Smooth muscle cell (in vitro differentiated cells): Measurements from ENCODE around the gene B4GALNT1. TPM values are rescaled to one million over a fixed set of nuclear protein-coding genes. Genes with fewer than 3 reads are reported as not detected.
"Not testable (repeated sequence)": the region's sequence is repeated elsewhere in the genome, so short reads cannot be mapped to it uniquely, and the experiment has no call there.

Experiments
- DNase-seq: peaks from one replicate; lab custom pipeline; 2025; ENCODE audit not compliant: unreplicated experiment; lab: John Stamatoyannopoulos, UW
- H2AFZ ChIP-seq: fragments of 200-600 bp; sonication (generic); 2 replicates; pipeline ENCODE4 v1.6.0; 2016; ENCODE audit warnings: antibody characterized with exemption, low read depth, mild to moderate bottlenecking
- H3F3A ChIP-seq: fragments of 200-600 bp; sonication (generic); 2 replicates; pipeline ENCODE4 v1.6.0; 2017; ENCODE audit warnings: antibody characterized with exemption, low read depth
- H3K27ac ChIP-seq: fragments of 200-600 bp; sonication (generic); 2 replicates; pipeline ENCODE4 v1.5.1; 2016; ENCODE audit warnings: low read depth, mild to moderate bottlenecking
- H3K27me3 ChIP-seq: fragments of 200-600 bp; sonication (generic); 2 replicates; pipeline ENCODE4 v1.6.1; 2016; ENCODE audit warnings: low read depth, mild to moderate bottlenecking
- H3K36me3 ChIP-seq: fragments of 200-600 bp; sonication (generic); 2 replicates; pipeline ENCODE4 v1.5.1; 2016; ENCODE audit warnings: low read depth
- H3K4me1 ChIP-seq: fragments of 200-600 bp; sonication (generic); 2 replicates; pipeline ENCODE4 v1.5.1; 2016; ENCODE audit warnings: low read depth
- H3K4me2 ChIP-seq: fragments of 200-600 bp; sonication (generic); 2 replicates; pipeline ENCODE4 v1.6.0; 2016; ENCODE audit warnings: mild to moderate bottlenecking
- H3K4me3 ChIP-seq: fragments of 200-600 bp; sonication (generic); 2 replicates; pipeline ENCODE4 v1.5.1; 2016; ENCODE audit warnings: mild to moderate bottlenecking
- H3K79me2 ChIP-seq: fragments of 200-600 bp; sonication (generic); 2 replicates; pipeline ENCODE4 v1.6.0; 2016; ENCODE audit warnings: low read depth, mild to moderate bottlenecking
- H3K9ac ChIP-seq: fragments of 200-600 bp; sonication (generic); 2 replicates; pipeline ENCODE4 v1.6.0; 2016; ENCODE audit warnings: low read depth
- H3K9me3 ChIP-seq: fragments of 200-600 bp; sonication (generic); replicated peaks from 2 replicates; pipeline ENCODE4 v1.5.1; 2016; ENCODE audit warnings: low read depth
- H4K20me1 ChIP-seq: fragments of 200-600 bp; sonication (generic); 2 replicates; pipeline ENCODE4 v1.6.0; 2016; ENCODE audit warnings: low read depth
- CTCF ChIP-seq: fragments of 200-600 bp; sonication (generic); IDR thresholded peaks from 2 replicates; pipeline ENCODE4 v1.5.1; 2017; ENCODE audit warnings: borderline replicate concordance, mild to moderate bottlenecking, antibody characterized with exemption; ENCODE audit not compliant: insufficient read depth, poor library complexity, severe bottlenecking
- WGBS: methylation state at CpG from one replicate; pipeline ENCODE4 v1.1.7; 2016; ENCODE audit warnings: low lambda C conversion rate; 5-methylcytosine and 5-hydroxymethylcytosine counted together
- polyA plus RNA-seq: library from polyadenylated mRNA; unstranded; fragments of >200 nt; fragmentation: Nextera tagmentation; extraction: Ambion mirVana; gene quantifications from 2 replicates; pipeline ENCODE4 v1.2.1, GENCODE V29; 2016
- total RNA-seq: library from RNA; depleted of rRNA; stranded (reverse); fragments of >200 nt; gene quantifications from 2 replicates; pipeline ENCODE4 v1.2.3, GENCODE V29; 2014

The B4GALNT1 gene
- total and polyA plus RNA-seq, 2 experiments from 2014 or later = 1.8 to 5.6 TPM

DNA sequence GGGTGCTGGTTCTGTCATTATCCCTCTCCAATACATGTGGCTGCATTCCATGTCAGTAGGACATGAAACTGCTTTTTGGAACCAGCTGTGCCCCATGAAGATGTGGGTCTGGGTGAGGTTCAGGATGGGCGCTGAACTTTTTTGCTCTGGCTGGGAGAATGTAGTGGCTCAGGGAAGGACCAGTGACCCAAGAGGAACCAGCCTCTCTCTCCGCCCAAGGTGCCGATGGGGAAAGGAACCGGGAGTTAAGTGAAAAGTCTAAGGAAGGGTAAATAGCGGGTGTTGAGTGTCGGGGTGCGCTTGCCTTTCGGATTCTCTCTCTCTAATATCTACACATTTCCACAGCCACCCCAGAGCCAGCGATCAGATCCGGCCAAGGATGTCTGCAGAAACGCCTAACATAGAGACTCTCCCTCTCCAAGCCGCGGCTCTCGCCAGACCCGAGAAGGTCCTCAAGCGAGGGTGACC lies 14.0 kb downstream of the B4GALNT1 start:
- H3K27ac ChIP-seq = no peak overlapping the region
- 39% methylated on average over 14 of the region's 16 CpGs for WGBS
- TF ChIP-seq CTCF = no peak

GRCh38 chr12:57618431-57618830 lies 14.6 kb downstream of the B4GALNT1 start:
- H2AFZ ChIP-seq, H3K9ac ChIP-seq, H3K4me2 ChIP-seq, H3K9me3 ChIP-seq, H3K79me2 ChIP-seq, DNase-seq, H3K27ac ChIP-seq, H3K4me3 ChIP-seq, H3F3A ChIP-seq, H3K36me3 ChIP-seq, H4K20me1 ChIP-seq: not testable (repeated sequence)
- H3K4me1 ChIP-seq = peaks cover 12% of the 10 kb centered on the region
- WGBS = 96% methylated on average over 6 of the region's 6 CpGs
- H3K27me3 ChIP-seq = peaks cover 59% of the 10 kb centered on the region

More for the DNA sequence above, 14.0 kb downstream of the B4GALNT1 start:
- H3K4me2 ChIP-seq = no peak overlapping the region
- H3F3A ChIP-seq = peaks cover 9% of the 10 kb centered on the region
- H3K9me3 ChIP-seq = no peaks in the 10 kb centered on the region
- H3K4me1 ChIP-seq = peaks cover 12% of the 10 kb centered on the region
- peaks cover 65% of the 10 kb centered on the region for H3K27me3 ChIP-seq
- H3K9ac ChIP-seq = no peak overlapping the region
- no peak overlapping the region for H3K4me3 ChIP-seq
- H2AFZ ChIP-seq = no peak overlapping the region
- H3K79me2 ChIP-seq = no peaks in the 10 kb centered on the region
- peaks cover 4% of the 10 kb centered on the region for H4K20me1 ChIP-seq
- no peaks in the 10 kb centered on the region for H3K36me3 ChIP-seq
- no peak for DNase-seq

DNA sequence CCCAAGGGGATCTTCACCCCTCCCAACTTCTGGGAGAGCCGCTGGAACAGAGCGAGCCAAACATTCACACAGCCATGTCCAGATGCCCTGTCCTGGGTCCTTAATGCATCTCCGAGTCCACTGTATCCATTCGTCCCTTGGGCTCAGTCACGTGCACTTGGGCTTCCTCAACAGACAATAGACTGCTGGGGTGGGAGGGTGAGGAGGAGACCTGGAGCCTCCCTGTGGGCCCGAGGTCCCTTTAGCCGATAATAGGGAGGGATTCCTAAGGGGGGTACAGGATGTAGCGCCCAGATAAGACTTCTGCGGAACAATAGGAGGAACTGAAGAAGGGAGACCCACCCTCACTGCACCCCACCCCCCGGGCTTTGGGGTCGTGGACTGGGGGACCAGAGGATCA lies 15.1 kb downstream of the B4GALNT1 start:
- Histone ChIP-seq H3K4me1 (peaks cover 12% of the 10 kb centered on the region), H3K4me2 (no peak overlapping the region), H2AFZ (no peak overlapping the region), H4K20me1 (peaks cover 4% of the 10 kb centered on the region), H3K36me3 (no peaks in the 10 kb centered on the region), H3K27me3 (peaks cover 54% of the 10 kb centered on the region), H3K9ac (no peak overlapping the region), H3K79me2 (no peaks in the 10 kb centered on the region), H3F3A (peaks cover 9% of the 10 kb centered on the region), H3K4me3 (no peak overlapping the region), H3K27ac (no peak overlapping the region), H3K9me3 (no peaks in the 10 kb centered on the region)
- TF ChIP-seq CTCF = no peak
- 90% methylated on average over 11 of the region's 11 CpGs for WGBS
- no peak for DNase-seq

DNA sequence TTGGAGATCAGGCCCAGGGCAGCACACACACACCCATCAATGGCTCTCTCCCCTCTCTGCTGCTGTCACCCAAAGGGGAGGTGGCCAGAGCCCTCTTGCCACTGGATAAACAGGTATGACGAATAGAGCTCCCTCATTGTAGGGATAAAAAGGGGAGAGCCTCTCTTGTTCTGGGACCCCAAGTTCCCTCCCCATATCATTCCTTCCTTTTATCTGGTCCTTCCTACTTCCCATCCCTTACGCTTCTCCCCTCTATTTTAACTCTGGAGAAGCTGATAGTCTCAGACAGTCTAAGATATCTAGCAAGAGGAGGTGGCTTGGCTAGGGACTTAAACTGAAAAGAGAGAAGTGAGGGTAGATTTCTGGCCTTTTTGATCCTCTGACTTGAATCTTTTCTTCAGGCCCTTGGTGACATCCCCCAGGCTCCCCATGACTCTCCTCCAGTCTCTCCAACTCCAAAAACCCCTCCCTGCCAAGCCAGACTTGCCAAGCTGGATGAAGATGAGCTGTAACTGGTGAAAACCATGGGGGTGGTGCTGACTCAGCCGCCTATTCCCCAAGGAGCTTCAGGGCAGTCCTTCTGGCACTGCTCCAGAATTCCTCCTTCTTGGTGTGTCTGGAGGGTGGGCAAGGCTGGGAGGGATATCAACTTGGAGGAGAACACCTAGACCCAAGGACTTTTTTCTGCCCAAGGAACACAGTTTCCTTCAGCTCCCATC lies 16.5 kb downstream of the B4GALNT1 start:
- peaks cover 4% of the 10 kb centered on the region for H4K20me1 ChIP-seq
- DNase-seq = no peak
- no peak for TF ChIP-seq CTCF
- no peak overlapping the region for H3K4me2 ChIP-seq
- WGBS = 80% methylated on average over 3 of the region's 3 CpGs
- peaks cover 9% of the 10 kb centered on the region for H3F3A ChIP-seq
- no peak overlapping the region for H2AFZ ChIP-seq
- H3K79me2 ChIP-seq = no peaks in the 10 kb centered on the region
- no peak overlapping the region for H3K9ac ChIP-seq
- H3K36me3 ChIP-seq = no peaks in the 10 kb centered on the region
- no peaks in the 10 kb centered on the region for H3K9me3 ChIP-seq
- peaks cover 42% of the 10 kb centered on the region for H3K27me3 ChIP-seq
- H3K27ac ChIP-seq = no peak overlapping the region
- H3K4me1 ChIP-seq = peaks cover 13% of the 10 kb centered on the region
- no peak overlapping the region for H3K4me3 ChIP-seq
